WI38 (cell line): ENCODE measurements around the gene CHSY1.

ENCODE experiments used
- H3K4me3 ChIP-seq: 2 replicates; pipeline ENCODE4 v1.5.1; 2011; ENCODE audit warnings: low read depth, mild to moderate bottlenecking, control low read depth, low read length
- TF ChIP-seq, protein P1 (sequence below): IDR thresholded peaks from 2 replicates; pipeline ENCODE4 v1.5.1; 2012; ENCODE audit warnings: low read depth, mild to moderate bottlenecking, control low read depth, low read length

Gene CHSY1

DNA sequence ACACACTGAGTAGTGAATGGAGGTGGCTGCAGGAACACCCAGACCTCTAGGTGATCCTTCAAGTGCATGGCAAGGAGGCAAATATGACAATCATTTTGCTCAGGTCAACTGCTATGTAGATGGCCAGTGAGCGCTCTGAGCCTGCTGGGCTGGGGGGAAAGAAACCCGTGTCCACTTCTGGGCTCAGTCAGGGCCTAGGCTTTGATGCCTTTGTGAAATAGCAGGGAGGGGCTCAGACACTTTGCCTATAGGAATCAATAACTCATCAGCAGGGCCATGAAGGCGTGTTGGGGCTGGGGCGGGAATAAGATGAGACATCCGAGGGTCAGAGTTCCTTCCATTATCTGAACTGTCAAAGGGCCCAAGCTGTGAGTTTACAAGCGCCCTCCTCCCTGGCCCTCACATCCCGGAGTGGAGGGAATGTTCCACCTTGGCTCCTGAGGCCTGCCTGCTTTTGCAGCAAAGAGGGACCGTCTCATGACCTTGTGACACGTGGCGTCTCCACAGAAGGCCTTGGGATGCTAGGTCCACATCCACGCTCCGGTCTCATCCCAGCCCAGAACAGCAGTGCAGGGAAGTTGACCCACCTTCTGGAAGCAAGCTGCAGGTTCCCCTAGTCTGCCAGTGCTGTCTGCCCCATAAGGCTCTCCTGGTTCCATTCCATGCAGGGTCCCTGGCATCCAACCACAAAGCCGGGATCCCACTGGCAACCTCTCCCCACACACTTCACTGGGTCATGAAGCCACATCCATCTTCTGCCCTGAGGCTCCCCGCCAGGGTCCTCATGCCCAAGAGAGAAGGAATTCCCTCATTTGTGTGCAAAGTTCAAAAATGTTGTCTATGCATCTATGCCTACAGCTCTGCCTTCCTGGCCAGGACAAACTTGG is 78.4 kb downstream of the CHSY1 start:
- TF ChIP-seq, protein P1, sequence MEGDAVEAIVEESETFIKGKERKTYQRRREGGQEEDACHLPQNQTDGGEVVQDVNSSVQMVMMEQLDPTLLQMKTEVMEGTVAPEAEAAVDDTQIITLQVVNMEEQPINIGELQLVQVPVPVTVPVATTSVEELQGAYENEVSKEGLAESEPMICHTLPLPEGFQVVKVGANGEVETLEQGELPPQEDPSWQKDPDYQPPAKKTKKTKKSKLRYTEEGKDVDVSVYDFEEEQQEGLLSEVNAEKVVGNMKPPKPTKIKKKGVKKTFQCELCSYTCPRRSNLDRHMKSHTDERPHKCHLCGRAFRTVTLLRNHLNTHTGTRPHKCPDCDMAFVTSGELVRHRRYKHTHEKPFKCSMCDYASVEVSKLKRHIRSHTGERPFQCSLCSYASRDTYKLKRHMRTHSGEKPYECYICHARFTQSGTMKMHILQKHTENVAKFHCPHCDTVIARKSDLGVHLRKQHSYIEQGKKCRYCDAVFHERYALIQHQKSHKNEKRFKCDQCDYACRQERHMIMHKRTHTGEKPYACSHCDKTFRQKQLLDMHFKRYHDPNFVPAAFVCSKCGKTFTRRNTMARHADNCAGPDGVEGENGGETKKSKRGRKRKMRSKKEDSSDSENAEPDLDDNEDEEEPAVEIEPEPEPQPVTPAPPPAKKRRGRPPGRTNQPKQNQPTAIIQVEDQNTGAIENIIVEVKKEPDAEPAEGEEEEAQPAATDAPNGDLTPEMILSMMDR, result no peak
- H3K4me3 ChIP-seq, result no peak overlapping the region

DNA sequence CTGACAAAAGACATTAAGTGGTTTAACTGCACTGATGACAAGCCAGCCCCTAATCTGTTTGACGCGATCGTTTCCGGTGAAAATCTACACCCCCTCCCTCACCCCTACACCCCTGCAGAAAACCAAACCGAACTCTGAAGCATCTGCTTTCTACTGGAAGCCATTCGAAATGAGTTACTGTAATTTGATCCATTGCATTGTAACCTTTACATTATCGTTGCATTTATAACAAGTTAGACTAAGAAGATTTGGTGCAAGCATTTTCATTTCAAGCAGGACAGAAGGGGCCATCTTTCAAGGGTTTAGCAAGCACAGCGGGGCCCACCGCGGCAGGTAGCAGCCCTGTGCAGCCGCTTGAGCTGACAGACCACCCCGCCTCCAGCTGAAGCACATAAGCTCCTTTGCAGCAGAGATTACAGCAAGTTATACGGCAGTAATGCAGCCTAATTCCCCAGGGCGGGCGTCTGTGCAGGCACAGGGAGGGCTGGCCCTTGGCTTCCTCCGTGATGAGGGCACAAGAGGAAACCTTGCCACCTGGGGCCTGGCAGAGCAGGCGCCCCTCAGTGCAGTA is 79.3 kb downstream of the CHSY1 start:
- TF ChIP-seq, protein P1, result no peak
- no peak overlapping the region for H3K4me3 ChIP-seq

DNA sequence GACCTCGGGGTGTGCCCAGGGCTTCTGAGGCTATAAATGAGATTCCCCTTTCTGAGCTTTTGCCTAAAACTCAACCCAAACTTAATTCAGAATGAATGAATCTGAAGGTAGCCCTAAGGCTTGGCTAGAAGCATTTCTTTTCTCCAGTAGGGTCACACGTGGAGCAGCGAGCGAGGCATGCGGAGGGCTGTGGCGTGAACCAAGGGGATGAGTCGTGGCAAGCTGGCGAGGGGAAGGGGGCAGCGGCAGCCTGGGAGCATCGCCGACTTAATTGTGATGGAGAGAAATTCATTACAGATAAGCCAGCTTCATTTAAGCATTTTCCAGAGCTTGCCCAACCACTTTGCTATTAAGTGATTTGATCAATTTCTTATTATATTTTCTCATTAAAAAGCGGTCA is 79.9 kb downstream of the CHSY1 start:
- TF ChIP-seq, protein P1, result no peak
- no peak overlapping the region for H3K4me3 ChIP-seq

DNA sequence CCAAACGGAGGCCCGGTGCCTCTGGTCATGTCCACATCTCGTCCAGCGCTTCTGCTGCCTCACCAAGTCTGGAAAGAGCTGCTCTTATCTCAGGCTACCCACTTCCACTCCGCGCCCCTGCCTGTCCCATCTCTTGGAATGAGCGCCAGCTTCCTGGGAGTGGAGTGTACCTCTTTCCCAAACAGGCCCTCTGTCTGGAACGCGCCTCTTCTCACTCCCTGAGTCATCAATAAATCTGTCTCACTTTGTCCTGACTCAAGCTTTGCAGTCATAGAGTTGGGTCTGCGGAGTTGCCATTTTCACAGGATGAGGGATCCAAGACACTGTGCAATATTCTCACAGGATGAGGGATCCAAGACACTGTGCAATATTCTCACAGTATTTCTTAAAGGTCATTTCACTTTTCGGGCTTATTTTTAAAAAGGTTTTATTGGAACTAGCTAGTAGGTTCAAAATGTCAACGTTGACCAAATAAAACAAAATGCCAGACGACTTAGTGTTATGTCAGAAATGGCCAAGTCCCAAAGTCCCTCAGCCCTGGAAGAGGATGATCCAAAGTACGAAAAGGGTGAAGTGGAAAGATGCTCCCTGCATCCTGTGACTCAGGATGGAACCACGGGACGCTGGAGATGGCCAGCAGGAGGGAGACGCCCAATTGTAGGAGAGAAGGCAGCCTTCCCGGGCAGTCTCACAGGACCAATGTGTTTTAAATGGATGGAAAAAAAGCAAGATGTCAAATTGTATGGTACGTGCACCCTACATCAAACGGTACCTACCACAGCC is 81.1 kb downstream of the CHSY1 start:
- H3K4me3 ChIP-seq, result no peak overlapping the region
- TF ChIP-seq, protein P1, result no peak

DNA sequence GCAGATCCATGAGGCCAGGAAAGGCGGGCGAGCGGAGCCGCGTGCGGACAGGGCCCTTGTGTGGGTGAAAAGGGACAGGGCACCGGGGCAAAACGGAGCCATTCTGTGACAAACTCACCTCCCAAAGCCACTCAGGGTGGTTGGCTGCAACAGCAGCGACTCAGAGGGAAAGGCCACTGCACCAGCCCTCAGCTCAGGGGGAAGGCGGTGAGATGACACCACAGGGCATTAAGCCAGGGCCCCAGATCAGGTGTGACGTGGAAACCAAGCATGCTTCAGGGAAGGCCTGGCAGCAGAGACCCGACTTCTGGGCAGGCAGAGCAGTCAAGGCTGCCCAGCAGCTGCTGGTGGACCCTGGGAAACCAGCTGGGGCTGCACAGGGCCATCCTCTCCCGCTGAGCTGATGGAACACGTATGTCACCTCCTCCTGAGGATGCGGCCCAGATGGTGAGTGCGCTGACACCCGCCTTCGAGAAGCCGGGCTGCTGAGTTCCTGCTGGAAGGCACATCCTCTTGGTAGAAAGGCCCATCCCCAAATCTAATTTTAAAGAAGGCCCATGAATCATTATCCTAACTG is 82.3 kb downstream of the CHSY1 start:
- no peak overlapping the region for H3K4me3 ChIP-seq
- TF ChIP-seq, protein P1, result no peak

DNA sequence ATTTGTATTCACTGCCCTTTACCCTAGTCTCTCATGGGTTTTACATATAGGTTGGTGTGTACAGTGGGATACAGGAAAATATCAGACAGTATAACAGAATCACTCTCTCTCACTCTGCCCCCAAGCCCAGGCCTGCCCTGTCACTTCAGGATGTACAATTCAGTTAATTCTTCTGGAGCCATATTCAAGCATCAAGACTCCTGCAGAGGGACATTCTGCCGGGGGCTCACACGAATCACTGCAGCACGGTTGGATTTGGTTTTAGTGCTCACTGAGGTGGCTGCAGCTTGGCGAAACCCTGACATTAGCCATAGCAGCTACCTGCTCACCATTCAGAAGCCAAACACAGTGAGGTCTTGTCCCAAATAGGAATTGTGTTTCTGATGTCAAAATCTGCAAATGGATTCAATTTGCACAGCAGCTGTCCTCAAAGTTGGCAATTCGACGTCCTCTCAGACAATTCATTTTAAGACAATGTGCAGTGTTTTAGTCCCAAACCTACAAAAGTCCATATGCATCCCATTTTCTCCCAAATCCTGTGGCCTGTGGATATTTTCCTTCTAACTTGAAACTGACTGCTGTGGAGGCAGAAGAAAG is 82.9 kb downstream of the CHSY1 start:
- H3K4me3 ChIP-seq, result no peak overlapping the region

More for the DNA sequence above, 82.9 kb downstream of the CHSY1 start:
- TF ChIP-seq, protein P1, result no peak
